Left cardiac atrium (tissue), 4 donors: Measurements from ENCODE around the gene ID3. TPM values are rescaled to one million over a fixed set of nuclear protein-coding genes. Genes with fewer than 3 reads are reported as not detected.
A peak's percentile ranks its signal among the peaks of the same experiment; 100 is the strongest.
"Not testable (repeated sequence)": the region's sequence is repeated elsewhere in the genome, so short reads cannot be mapped to it uniquely, and the experiment has no call there.

Experiments
- ATAC-seq, 2 donors: fragments of 200-7000 bp; cut with Tn5 transposase; one replicate each; pipeline ENCODE4 v1.9.1; 2020; ENCODE audit warnings: mild to moderate bottlenecking in 2 of 2, moderate library complexity in 2 of 2
- DNase-seq: peaks from one replicate; pipeline ENCODE4 v3.0.0-alpha.2; 2020
- intact Hi-C, 2 donors: fragments of 100-400 bp; cut with DNase I; formaldehyde crosslinking; loops; one replicate each; pipeline versions ENCODE4 v1.14.1 to v1.15.1; 2022 to 2023
- total RNA-seq, 2 donors: library from RNA; stranded (reverse); fragmentation: NEBNext Ultra II Directional; extraction: Animal tissue kit (Norgen Biotek cat#: 25700); gene quantifications; one replicate each; pipeline ENCODE4 v1.2.1, GENCODE V29; 2021
- donor health status: DM: no; HTN: yes; CAD: no.
- donor health status: DM: no; HTN: yes; CAD: no; lungs with severe emphysema.
- donor health status: DM: yes; HTN: yes; CAD: no.
- donor health status: Dilated cardiomyopathy.

The ID3 gene
- total RNA-seq, 2 donors from 2014 or later: 119 to 172 TPM

DNA sequence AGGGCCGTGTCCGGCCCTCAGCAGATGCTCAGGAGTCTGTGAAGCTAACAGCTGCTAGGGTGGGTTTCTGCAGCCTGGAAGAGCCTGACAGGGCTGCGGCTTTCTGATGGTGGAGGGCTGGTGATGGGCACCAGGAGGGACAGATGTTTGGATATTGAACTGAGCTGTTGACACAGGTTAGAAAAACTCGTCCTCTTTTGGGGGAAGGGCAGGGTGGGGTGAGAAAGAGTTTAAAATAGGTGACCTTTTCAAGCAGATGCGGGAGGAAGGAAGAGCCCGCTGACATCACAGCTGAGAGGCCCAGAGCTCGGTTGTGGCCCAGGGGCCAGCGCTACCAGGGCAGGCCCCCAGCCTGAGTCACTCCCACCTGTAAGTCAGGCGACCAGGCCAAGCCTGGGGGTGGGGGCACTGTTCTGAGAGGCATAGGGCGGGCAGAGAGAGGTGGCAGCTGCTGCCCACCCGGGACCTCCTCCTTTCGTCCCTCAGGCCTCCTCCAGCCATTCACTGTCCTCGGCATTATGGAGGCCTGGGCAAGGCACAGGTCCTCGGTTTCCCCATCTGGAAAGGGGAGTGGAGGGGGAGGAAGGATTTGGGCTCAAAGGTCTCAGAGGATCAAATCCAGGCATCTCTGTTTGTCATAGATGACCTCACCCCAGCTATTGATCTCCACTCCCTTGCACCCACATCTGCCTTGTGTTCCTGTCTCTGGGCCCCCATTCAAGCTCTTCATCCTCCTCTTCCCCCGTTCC lies 32.3 kb upstream of the ID3 start:
- intact Hi-C loops: no loop called here
- ATAC-seq (no peak), DNase-seq (no peak)

DNA sequence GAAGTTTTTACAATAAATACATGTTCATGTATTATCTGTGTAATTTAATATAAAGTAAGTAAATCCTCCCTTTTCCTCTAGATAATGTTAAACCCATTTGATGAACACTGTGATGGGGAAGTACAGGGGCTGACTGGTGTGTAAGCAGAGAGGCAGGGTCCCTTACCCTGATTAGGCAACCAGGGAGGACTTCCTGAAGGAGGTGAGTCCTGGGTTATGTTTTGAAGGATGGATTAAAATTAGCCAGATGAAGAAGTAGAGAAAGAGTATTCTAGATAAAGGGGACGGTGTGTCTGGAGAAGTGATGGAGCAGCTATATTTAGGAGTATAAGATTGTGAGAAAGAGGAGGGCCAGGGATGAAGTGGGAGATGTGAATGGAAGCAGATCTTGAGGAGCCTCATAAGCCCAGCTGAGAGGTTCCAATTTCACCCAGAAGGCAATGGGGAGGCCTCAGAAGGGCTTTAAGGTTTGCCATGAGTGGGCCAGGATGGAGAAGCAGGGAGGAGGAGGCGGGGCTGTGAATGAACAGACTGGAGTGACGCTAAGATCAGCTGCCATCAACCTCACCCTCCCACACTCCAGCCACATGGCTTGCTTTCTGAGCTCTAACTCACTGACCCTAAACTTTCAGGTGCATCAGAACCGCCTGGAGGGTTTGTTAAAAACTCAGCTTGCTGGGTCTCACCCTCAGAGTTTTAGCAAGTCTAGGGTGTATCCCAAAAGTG lies 30.9 kb upstream of the ID3 start:
- DNase-seq (no peak), ATAC-seq (no peak)
- intact Hi-C loops: no loop called here

DNA sequence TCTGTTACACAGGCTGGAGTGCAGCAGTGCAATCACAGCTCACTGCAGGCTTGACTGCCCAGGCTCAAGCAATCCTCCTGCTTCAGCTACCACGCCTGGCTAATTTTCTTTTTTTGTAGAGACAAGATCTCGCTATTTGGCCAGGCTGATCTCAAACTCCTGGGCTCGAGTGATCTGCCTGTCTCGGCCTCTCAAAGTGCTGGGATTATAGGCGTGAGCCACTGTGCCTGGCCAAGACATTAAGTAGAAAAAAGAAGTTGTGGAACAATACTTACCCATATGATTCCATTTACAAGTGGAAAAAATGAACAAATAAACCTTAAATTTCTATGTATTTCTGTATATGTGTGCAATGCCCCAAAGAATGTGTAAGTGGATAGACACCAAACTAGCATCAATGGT lies 30.3 kb upstream of the ID3 start:
- ATAC-seq (no peak), DNase-seq (no peak)
- intact Hi-C loops: no loop called here

DNA sequence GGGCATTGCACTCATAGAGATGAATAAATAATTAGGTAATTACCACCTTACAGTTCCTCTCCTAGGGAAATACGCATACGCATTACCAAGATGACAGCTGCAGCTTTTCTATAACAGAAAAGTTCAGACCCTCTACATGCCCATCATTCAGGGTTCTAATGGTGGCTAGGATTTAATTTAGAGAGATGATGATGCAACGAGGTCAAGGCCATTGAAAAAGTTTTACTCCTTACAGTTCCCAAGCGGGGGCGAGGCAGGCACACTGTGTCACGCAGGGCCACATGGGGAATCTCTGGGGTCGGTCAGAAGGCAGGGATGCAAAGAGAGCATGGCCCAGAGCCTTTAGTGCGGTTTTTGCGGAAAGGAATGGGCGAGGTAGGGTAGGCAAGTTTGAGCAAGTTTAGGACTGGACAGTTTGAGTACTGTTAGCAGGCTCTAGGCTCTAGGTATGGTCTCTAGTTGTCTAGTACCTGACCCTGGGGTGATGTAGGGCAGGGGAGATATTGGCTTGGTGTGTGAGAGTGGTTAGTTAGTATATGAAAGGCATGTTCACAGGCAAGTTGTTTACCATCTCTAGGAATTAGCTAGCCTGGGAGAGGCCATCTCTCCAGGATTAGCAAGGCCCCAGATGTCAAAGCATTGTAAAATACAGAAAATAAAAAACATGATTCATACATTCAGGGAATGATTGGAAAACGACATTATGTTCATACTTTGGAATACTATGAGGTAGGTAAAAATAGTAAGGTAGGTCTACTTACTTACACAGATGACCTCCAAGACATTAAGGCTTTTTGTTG lies 29.6 kb upstream of the ID3 start:
- intact Hi-C loops: no loop called here
- ATAC-seq: no peak
- no peak for DNase-seq

DNA sequence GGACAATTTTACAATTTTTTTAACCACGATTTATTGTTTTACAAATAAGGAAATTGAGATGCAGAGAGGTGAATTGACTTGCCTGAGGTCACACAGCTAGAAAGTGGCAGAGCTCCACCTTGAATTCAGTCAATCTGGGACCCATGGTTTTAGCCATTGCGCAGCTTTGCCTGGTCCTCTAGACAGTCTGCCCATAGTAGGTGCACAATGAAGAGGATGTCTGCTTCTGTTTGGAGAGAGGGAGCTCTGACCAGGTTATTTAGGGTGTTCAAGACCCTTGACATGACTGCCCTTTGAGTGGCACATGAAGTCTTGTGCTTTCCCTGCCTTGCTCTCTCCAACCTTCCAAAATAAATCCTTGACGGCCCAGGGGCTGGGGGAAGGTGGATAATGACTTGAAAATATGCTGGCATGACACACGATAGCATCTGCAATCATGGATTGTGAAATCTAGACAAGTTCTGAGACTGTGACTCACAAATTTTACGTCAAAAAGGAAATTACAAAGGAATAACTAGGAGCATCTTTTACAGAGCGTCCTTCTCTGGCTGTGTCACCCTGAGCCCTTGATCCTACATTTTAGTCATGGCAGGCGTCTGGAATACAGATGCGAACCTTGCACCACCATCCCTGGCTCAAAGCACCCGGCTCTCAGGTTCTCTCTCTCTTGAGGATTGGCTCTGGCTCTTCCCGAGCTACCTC lies 26.2 kb upstream of the ID3 start:
- DNase-seq: no peak
- ATAC-seq: peak in 1 of 2 donors; percentile 57
- intact Hi-C loops: no loop called here

DNA sequence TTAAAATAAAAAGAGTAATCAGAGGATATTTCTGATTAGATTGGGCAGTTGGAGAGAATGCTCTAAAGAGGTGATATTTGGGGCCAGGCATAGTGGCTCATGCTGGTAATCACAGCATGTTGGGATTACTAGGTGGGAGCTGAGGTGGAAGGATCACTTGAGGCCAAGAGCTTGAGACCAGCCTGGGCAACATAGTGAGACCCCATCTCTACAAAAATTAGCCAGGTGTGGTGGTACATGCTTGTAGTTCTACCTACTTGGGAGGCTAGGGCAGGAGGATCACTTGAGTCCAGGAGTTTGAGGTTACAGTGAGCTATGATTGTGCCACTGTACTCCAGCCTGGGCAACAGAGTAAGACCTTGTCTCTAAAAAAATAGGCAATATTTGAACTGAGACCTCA lies 24.4 kb upstream of the ID3 start:
- DNase-seq, intact Hi-C loops, ATAC-seq: not testable (repeated sequence)

DNA sequence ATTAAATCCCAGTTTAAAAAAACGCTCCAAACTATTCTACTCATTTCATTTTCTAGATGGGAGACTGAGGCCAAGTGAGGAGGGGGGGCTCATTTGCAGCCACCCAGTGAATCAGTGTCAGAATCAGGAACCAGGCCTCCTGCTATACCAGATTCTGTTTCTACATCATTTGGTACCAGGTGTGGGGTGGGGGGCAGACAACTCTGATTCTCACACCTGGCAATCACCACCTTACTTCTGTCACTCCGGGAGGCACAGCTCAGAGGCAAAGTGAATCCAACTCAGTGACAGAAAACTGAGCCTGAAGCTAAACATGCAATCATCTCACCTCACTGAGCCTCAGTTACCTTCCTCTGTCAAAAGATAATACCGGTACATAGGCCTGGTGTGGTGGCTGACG lies 23.5 kb upstream of the ID3 start:
- intact Hi-C loops: no loop called here
- DNase-seq (no peak), ATAC-seq (no peak)

DNA sequence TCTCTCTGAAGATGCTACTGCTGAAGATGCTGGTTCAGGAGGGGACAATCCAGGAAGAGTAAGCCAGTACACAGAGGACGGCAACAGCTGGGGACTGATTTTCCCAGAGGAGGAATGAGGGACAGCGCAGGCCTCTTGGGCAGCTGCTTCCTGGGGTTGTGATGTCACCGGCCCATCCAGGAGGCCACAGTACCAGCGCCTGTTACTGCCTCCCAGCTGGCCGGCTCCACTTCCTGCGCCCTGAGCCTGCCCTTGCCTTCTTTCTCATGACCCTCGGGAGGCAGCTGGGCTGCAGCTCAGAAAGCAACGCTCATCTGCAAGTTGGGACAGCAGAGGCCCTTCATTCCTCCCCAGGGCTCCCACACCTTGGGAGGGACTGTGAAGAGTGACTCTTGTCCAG lies 21.9 kb upstream of the ID3 start:
- DNase-seq (peak; percentile 61), ATAC-seq (peak; percentile 49 to 55)
- intact Hi-C loops: no loop called here

DNA sequence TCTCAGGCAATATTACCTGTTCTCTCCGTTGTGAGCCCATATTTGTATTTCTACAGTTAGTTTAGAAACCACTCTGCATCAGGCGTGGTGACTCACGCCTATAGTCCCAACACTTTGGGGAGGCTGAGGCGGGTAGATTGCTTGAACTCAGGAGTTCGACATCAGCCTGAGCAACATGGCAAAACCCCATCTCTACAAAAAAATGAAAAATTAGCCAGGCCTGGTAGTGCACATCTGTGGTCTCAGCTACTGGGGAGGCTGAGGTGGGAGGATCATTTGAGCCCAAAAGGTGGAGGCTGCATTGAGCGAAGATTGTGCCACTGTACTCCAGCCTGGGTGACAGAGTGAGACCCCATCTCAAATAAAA lies 19.7 kb upstream of the ID3 start:
- no peak for ATAC-seq
- no peak for DNase-seq
- intact Hi-C loops: loop anchor here in 1 of 2 donors (5.0 kb wide), 1 partner anchor 38 kb away; no protein-coding TSS in a partner anchor

DNA sequence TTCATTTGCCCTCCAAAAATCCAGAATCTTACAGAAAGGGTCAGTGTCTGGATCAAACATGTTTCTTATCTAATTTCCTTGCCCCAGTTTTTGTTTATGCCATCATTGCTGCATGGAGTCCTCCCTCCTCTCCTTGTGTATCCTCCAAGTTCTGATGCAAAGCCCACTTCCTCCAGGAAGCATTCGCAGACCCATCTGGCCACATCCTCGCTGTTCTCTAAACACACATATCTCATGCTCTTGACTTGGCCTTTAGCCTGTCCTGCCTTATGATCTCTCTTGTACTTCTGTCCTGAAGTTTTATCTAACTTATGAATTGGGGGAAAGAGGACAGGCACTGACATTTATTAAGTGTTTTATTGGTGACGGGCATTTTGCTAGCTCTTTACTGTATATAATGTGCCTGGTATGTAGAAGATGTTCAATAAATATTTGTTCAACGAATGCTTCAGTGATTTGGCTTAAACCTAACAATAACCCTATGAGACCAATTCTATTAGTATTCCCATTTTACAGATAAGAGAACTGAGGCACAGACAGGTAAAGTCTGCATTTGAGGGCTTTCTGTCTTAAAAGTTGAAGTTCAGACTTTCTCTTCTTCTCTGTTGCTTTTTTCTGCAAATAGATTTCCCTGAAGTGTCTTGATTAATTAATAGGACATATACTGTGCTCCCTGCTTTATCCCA lies 19.2 kb upstream of the ID3 start:
- ATAC-seq (peak in 1 of 2 donors; percentile 28), DNase-seq (no peak)
- intact Hi-C loops: loop anchor here in 1 of 2 donors (5.0 kb wide), 1 partner anchor 39 kb away; no protein-coding TSS in a partner anchor

DNA sequence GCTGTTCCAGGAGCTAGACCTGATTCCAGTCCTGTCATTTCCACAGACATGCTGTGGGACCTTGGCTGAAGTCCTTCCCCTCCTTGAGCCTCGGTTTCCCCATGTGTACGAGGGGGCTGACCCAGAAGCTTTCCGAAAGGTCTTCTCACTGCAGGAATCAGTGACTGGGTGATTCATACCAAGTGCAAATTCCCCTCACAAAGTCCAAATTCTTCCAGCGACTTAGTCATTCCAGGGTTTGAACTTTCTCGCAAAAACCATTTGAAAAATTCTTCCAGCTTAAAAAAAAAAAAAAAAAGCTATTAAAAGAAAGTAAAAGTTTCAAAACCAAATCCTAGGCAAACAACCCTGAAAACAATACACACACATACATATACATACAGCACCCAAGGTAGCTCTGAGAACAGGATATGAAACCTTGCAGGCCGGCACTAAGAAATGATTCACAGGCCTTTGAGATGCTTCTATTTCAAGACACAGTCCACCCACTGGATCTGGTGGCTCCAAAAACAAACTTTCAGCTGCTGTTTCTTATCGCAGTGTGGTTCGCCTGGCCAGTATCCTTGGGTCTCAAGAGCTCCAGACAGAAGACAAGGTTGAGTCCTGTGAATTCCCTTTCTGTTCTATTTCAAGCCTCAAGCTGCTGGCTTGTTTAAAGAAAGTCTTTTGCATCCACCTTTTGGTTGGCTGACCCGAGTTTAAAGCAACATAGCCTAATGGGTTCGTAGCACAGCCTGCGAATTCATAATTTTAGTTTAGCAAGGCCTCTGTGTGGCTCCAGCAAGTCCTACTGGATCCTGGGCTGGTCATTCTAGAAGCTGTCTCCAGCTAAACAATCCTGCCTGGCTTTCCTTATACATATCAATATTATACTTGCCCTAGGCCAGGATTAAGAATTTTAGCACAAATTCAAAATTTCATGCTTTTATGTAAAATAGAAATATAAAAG lies 18.0 kb upstream of the ID3 start:
- ATAC-seq (peak; percentile 58 to 88), DNase-seq (no peak)
- intact Hi-C loops: loop anchor here in 1 of 2 donors (5.0 kb wide), 1 partner anchor 40 kb away; no protein-coding TSS in a partner anchor

DNA sequence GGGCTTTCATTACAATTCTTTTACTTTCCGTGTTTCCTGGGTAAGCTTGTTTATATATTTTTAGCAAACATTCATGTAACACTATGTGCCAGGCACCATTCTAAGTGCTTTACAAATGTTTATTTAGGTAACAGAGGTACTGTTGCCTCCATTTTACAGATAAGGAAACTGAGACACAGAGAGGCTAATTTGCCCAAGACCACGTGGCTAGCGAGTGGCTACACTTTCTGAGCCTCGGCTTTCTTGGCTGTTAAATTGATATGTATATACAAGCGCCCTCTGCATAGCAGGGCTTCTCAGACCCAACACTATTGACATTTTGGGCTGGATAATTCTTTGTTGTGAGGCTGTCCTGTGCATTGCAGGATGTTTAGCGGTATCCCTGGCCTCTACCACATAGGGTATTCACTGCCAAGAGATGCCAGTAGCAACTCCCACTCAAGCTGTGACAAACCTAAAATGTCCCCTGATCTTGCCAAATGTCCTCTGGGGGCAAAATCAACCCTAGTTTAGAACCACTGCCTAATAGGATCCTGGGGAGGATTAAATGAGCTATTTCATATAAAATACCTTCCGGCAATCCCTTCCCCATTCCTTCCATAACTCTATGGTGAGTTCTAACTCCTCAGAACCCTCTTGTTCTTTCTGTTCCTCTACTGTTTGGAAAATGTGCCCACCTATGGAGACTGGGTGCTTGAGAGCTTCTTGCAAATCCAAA lies 17.2 kb upstream of the ID3 start:
- intact Hi-C loops: loop anchor here in 1 of 2 donors (5.0 kb wide), 1 partner anchor 41 kb away; no protein-coding TSS in a partner anchor
- no peak for ATAC-seq
- no peak for DNase-seq

DNA sequence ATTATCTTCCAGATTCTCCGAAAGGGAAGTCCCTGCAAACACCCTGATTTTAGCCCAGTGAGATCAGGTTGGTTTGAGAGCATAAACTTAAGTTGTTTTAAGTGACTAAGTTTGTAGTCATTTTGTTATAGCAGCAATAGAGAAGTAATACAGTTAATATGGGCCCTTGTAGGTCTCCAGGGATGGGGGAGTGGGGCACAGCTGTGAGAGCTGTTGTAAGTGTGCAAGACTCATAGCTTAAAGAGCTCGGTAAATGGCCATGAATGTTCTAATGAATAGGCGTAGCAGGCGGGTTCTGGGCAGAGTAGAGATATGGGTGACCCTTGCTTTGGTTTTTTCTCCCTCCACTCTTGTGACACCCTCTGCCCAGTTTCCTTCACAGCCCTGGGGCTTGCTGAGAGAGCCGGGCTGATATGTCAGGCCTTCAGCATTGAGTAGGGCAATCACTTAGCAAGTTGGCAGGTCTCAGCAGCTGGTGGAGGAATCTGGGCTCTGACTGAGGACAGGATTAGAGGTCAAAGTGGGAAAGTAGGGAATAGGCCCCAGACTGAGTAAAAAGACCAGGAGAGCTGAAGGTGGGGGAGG lies 16.0 kb upstream of the ID3 start:
- no peak for DNase-seq
- intact Hi-C loops: loop anchor here in 1 of 2 donors (5.0 kb wide), 1 partner anchor 42 kb away; no protein-coding TSS in a partner anchor
- peak in 1 of 2 donors; percentile 41 for ATAC-seq

DNA sequence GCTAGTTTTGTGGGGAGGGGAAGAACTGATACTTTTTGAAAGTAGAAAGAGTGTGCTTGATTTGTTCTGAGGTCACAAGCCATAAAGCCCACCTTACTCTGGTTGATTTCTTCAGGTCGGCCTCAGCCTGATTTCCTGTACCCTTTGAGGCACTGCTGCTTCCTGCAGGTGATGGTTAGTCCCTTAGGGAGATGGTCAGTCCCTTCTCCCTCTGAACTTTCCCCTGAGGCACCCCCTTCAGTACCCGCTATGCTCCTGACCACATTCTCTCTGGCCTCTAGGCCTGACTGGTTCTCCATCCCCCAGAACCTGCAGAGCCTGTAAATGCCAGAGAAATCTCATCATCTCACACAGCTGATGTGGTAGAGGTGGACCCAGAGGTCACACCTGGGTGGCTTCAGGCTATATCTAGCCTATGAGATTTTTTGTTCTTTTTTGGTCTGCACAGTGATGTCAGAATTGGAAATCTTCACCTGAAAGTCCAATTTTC lies 15.0 kb upstream of the ID3 start:
- ATAC-seq (no peak), DNase-seq (no peak)
- intact Hi-C loops: no loop called here

DNA sequence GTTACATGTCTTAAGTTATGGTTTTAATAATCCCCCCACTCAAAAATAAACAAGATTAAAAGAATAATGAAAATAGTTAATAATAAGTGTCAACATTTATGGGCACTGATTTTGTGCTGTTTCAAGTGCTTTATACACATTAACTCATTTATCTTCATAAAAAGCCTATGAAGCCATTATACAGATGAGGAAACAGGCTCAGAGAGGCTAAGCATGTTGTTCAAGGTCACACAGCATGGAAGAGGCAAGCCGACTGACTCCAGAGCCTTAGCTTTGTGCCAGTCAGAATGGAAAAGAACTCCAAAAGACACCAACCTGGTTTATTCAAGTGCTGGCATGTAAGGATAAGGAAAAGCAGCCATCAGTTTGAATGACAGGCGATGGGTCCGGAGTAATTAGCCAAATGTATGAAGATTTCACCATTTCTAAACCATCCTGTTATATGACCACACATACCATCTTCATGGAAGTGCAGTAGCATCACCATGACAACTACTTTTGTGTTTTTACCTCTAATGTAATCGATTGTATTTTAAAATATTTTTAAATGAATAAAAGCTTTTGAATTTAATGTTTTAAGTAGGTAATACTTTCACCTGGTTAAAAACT lies 14.4 kb upstream of the ID3 start:
- DNase-seq (no peak), ATAC-seq (no peak)
- intact Hi-C loops: no loop called here

DNA sequence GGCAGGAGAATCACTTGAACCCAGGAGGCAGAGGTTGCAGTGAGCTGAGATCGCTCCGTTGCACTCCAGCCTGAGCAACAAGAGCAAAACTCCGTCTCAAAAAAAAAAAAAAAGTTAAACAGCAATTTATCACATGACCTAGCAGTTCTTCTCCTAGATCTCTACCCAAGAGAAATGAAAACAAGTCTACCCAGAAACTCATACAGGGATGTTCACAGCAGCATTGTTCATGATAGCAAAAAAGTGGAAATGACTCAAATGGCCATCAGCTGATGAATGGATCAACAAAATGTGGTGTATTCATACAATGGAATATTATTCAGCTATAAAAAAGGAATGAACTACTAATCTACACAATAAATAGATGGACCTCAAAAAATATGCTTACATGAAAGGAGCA lies 12.2 kb upstream of the ID3 start:
- ATAC-seq (no peak), DNase-seq (no peak)
- intact Hi-C loops: no loop called here
